Mesenchymal stem cell (in vitro differentiated cells and primary cell): ENCODE measurements around the gene GEMIN7.
A peak's percentile ranks its signal among the peaks of the same experiment; 100 is the strongest.

Source experiments
- DNase-seq: peaks from one replicate; pipeline ENCODE4 v3.0.0-alpha.2; 2013
- H2AFZ ChIP-seq: one replicate; pipeline ENCODE4 v1.6.1; 2013; ENCODE audit warnings: low read depth, mild to moderate bottlenecking, control low read depth, inconsistent platforms, low read length, moderate library complexity
- H2AK5ac ChIP-seq: 2 replicates; pipeline ENCODE4 v1.6.1; 2013; ENCODE audit warnings: low read length, moderate library complexity, mild to moderate bottlenecking, inconsistent platforms; ENCODE audit not compliant: severe bottlenecking
- H2BK120ac ChIP-seq: one replicate; pipeline ENCODE4 v1.6.1; 2013; ENCODE audit warnings: low read depth, mild to moderate bottlenecking, inconsistent platforms, low read length, moderate library complexity
- H2BK12ac ChIP-seq, 2 experiments: one replicate each; pipeline ENCODE4 v1.6.1; 2013; ENCODE audit warnings: inconsistent platforms in 2 of 2, low read length in 2 of 2, mild to moderate bottlenecking in 2 of 2, moderate library complexity in 2 of 2, control low read depth in 1 of 2
- H2BK15ac ChIP-seq: one replicate; pipeline ENCODE4 v1.6.1; 2013; ENCODE audit warnings: mild to moderate bottlenecking, low read depth, inconsistent platforms; ENCODE audit not compliant: poor library complexity, severe bottlenecking
- H2BK5ac ChIP-seq: 2 replicates; pipeline ENCODE4 v1.6.1; 2013; ENCODE audit warnings: low read depth, mild to moderate bottlenecking, low read length, control low read depth, inconsistent platforms; ENCODE audit not compliant: poor library complexity, severe bottlenecking
- H3K14ac ChIP-seq, 2 experiments: one replicate each; pipeline ENCODE4 v1.6.1; 2013; ENCODE audit warnings: inconsistent platforms in 2 of 2, low read length in 2 of 2, control low read depth in 1 of 2, mild to moderate bottlenecking in 1 of 2, moderate library complexity in 1 of 2
- H3K18ac ChIP-seq, 2 experiments: one replicate each; pipeline ENCODE4 v1.6.1; 2013; ENCODE audit warnings: inconsistent platforms in 2 of 2, low read length in 2 of 2, control low read depth in 1 of 2, low read depth in 1 of 2, mild to moderate bottlenecking in 1 of 2
- H3K23ac ChIP-seq, 2 experiments: one replicate each; pipeline ENCODE4 v1.6.1; 2013; ENCODE audit warnings: inconsistent platforms in 2 of 2, low read length in 2 of 2, mild to moderate bottlenecking in 2 of 2, moderate library complexity in 2 of 2, control low read depth in 1 of 2
- H3K27ac ChIP-seq: 2 replicates; pipeline ENCODE4 v1.5.1; 2013; ENCODE audit warnings: mild to moderate bottlenecking, moderate library complexity, low read length, control low read depth, inconsistent platforms; ENCODE audit not compliant: poor library complexity, severe bottlenecking
- H3K27me3 ChIP-seq, 2 experiments: 2 replicates each; pipeline versions ENCODE4 v1.6.1 to v1.7.0; 2013; ENCODE audit warnings: low read length in 2 of 2, mild to moderate bottlenecking in 2 of 2, moderate library complexity in 2 of 2, control low read depth in 1 of 2, inconsistent platforms in 1 of 2; ENCODE audit not compliant: control insufficient read depth in 1 of 2, insufficient read depth in 1 of 2
- H3K36me3 ChIP-seq, 2 experiments: 2 replicates each; pipeline versions ENCODE4 v1.6.1 to v1.7.0; 2013; ENCODE audit warnings: low read length in 2 of 2, control low read depth in 1 of 2, inconsistent platforms in 1 of 2, low read depth in 1 of 2, mild to moderate bottlenecking in 1 of 2; ENCODE audit not compliant: insufficient read depth in 2 of 2, control insufficient read depth in 1 of 2
- H3K4ac ChIP-seq, 2 experiments: one replicate each; pipeline ENCODE4 v1.6.1; 2013; ENCODE audit warnings: inconsistent platforms in 2 of 2, low read length in 2 of 2, mild to moderate bottlenecking in 2 of 2, moderate library complexity in 2 of 2, control low read depth in 1 of 2, low read depth in 1 of 2
- H3K4me1 ChIP-seq: 2 replicates; pipeline ENCODE4 v1.6.1; 2013; ENCODE audit warnings: low read depth, low read length, control low read depth; ENCODE audit not compliant: control insufficient read depth, insufficient read depth
- H3K4me2 ChIP-seq: 2 replicates; pipeline ENCODE4 v1.6.1; 2013; ENCODE audit warnings: low read length, mild to moderate bottlenecking, inconsistent platforms; ENCODE audit not compliant: poor library complexity, severe bottlenecking
- H3K4me3 ChIP-seq, 2 experiments: 2 replicates each; pipeline versions ENCODE4 v1.5.1 to v1.7.0; 2013; ENCODE audit warnings: low read length in 2 of 2, mild to moderate bottlenecking in 2 of 2, control low read depth in 1 of 2, low read depth in 1 of 2; ENCODE audit not compliant: insufficient read depth in 1 of 2
- H3K79me1 ChIP-seq: replicated peaks from 2 replicates; pipeline ENCODE4 v1.6.1; 2013; ENCODE audit warnings: mild to moderate bottlenecking, control low read depth, low read length, inconsistent platforms; ENCODE audit not compliant: poor library complexity, severe bottlenecking
- H3K9ac ChIP-seq: 2 replicates; pipeline ENCODE4 v1.7.0; 2013; ENCODE audit warnings: mild to moderate bottlenecking, low read length, moderate library complexity
- H3K9me3 ChIP-seq: 2 replicates; pipeline ENCODE4 v1.7.0; 2013; ENCODE audit warnings: mild to moderate bottlenecking, low read length; ENCODE audit not compliant: control insufficient read depth
- H4K8ac ChIP-seq: one replicate; pipeline ENCODE4 v1.6.1; 2013; ENCODE audit warnings: inconsistent platforms, mild to moderate bottlenecking, low read length, moderate library complexity
- H4K91ac ChIP-seq: one replicate; pipeline ENCODE4 v1.6.1; 2013; ENCODE audit warnings: mild to moderate bottlenecking, low read length, inconsistent platforms
- WGBS: methylation state at CpG from one replicate; pipeline ENCODE4 v1.1.7; 2013; ENCODE audit warnings: mixed read lengths; 5-methylcytosine and 5-hydroxymethylcytosine counted together

GEMIN7 gene

DNA sequence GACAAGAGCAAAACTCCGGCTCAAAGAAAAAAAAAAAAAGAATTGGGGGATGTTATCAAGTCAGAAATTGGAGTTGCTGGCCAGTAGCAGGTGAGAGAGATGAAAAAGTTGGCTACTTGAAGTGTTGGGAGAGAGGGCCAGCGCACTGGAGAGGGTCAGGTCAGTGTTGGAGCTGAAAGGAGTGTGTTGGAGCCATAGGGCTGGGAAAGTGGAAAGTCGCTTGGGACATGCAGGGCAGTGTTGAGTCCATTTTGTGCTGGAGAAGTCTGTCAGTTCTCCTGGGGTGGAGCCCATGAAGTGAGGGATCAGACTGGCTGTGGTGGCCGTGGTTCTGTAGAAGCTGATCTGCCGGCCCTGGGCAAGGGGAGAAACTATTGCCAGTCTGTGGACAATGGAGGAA lies 15.6 kb downstream of the GEMIN7 start:
- Histone ChIP-seq H4K91ac (no peak overlapping the region), H2AK5ac (no peak overlapping the region), H3K4me1 (peaks cover 47% of the 10 kb centered on the region), H3K9me3 (no peaks in the 10 kb centered on the region), H3K14ac (no peak overlapping the region), H3K79me1 (peaks cover 6% of the 10 kb centered on the region), H3K4me3 (peak overlapping the region in 1 of 2 experiments; percentile 98), H2BK12ac (peak overlapping the region in 1 of 2 experiments; percentile 71), H3K36me3 (peaks cover 15 to 20% of the 10 kb centered on the region in 2 experiments), H3K27me3 (no peaks in the 10 kb centered on the region), H3K4ac (no peak overlapping the region), H2AFZ (no peak overlapping the region), H3K23ac (no peak overlapping the region), H3K9ac (peak overlapping the region; percentile 99), H2BK120ac (no peak overlapping the region), H4K8ac (no peak overlapping the region), H2BK5ac (no peak overlapping the region), H2BK15ac (no peak overlapping the region), H3K18ac (no peak overlapping the region), H3K4me2 (peak overlapping the region; percentile 12), H3K27ac (no peak overlapping the region)
- WGBS: 96% methylated on average over 5 of the region's 5 CpGs
- no peak for DNase-seq

DNA sequence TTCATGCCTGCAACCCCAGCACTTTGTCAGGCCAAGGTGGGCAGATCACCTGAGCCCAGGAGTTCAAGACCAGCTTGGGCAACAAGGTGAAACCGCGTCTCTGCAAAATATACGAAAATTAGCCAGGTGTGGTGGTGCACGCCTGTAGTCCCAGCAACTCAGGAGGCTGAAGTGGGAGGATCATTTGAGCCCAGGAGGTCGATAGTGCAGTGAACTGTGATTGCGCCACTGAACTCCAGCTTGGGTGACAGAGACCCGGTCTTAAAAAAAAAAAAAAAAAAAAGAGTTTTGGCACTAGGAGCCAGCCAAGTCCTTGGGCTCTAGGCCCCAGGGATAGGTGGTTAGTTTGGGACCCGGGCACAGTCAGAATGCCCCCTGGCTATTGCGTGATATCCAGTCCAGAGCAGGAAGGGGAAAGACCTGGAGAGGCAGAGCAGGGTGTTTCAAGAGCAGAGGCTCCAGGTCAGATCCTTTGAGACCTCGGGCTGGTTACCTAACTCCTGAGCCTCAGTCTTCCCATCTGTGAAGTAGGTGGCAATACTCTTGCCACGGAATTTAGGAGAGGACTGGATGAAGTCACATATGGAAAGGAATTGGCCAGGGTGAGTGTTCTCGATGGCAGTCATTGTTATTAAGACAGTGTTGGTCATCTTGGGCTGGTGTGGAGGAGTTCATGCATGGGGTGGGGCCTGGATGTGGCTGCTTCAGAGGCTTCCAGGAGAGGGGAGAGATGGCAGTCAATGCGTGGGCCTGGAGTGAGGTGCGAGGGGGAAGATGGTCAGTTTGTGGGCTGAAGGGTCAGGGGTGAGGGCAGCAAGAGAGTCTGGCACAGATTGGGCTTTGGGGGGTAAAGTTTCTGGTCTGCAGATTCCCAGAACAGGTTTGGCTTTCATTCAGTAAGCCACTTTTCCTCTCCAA lies 16.7 kb downstream of the GEMIN7 start:
- Histone ChIP-seq H2AFZ (no peak overlapping the region), H3K23ac (no peak overlapping the region), H4K91ac (no peak overlapping the region), H3K79me1 (peaks cover 2% of the 10 kb centered on the region), H2AK5ac (peak overlapping the region; percentile 38), H2BK15ac (no peak overlapping the region), H3K27ac (no peak overlapping the region), H3K4me2 (no peak overlapping the region), H2BK5ac (no peak overlapping the region), H3K4me1 (peaks cover 55% of the 10 kb centered on the region), H3K4me3 (peak overlapping the region in 1 of 2 experiments; percentile 98), H2BK120ac (no peak overlapping the region), H4K8ac (no peak overlapping the region), H3K36me3 (peaks cover 4 to 9% of the 10 kb centered on the region in 2 experiments), H3K27me3 (no peaks in the 10 kb centered on the region), H3K14ac (peak overlapping the region in 1 of 2 experiments; percentile 64), H3K18ac (no peak overlapping the region), H3K9ac (peak overlapping the region; percentile 20), H2BK12ac (peak overlapping the region in 1 of 2 experiments; percentile 42), H3K9me3 (no peaks in the 10 kb centered on the region), H3K4ac (peak overlapping the region in 1 of 2 experiments; percentile 45)
- 92% methylated on average over 14 of the region's 14 CpGs for WGBS
- no peak for DNase-seq

DNA sequence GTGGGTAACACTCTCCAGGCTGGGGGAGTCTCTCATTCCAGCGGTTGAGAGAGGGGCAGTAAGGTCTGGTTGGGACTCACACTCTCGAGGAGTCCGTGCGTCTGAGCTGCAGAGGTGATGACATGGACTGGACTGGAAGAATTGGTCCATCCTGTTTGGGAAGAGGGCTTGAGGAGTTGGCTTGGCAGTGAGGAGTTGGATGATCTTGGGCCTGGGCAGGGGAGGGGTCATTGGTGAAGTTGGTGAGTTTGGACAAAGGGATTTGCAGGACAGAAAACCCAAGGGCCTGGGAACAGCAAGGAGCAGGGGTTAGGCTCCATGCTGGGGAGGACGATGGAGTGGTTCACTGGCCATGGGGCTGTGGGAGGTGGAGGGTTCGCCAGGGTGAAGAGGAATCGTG lies 17.6 kb downstream of the GEMIN7 start:
- Histone ChIP-seq H3K27ac (no peak overlapping the region), H3K4me2 (no peak overlapping the region), H3K9ac (peak overlapping the region; percentile 80), H3K36me3 (peaks cover 0 to 2% of the 10 kb centered on the region in 2 experiments), H3K4ac (peak overlapping the region in 1 of 2 experiments; percentile 85), H3K79me1 (peaks cover 4% of the 10 kb centered on the region), H2BK5ac (no peak overlapping the region), H4K91ac (peak overlapping the region; percentile 85), H3K4me3 (no peak overlapping the region), H3K9me3 (no peaks in the 10 kb centered on the region), H3K18ac (peak overlapping the region in 1 of 2 experiments; percentile 57), H3K23ac (peak overlapping the region in 1 of 2 experiments; percentile 87), H2BK12ac (peak overlapping the region; percentile 99), H3K27me3 (no peaks in the 10 kb centered on the region), H3K14ac (no peak overlapping the region), H3K4me1 (peaks cover 60% of the 10 kb centered on the region), H2BK15ac (peak overlapping the region; percentile 73), H2BK120ac (no peak overlapping the region), H2AFZ (no peak overlapping the region), H2AK5ac (no peak overlapping the region), H4K8ac (no peak overlapping the region)
- 91% methylated on average over 7 of the region's 7 CpGs for WGBS
- DNase-seq: no peak

DNA sequence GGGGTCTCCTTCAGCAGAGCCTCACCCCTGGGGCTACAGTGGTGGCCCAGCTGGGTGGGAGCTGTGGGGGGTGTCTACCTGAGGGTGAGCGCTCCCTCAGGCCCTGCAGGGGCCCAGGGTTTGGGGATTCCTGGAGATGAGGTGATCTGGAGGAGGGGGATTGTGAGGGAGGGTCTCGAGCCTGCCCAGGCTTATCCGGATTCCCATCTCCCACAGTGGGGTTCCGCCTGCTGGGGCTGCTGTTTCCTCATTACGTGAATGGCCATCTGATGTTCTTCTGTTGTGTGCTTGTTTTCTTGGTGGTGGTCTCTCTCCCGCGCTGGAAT lies 18.4 kb downstream of the GEMIN7 start:
- H3K9me3 ChIP-seq: no peaks in the 10 kb centered on the region
- H3K4me2 ChIP-seq: no peak overlapping the region
- peak overlapping the region; percentile 80 for H3K9ac ChIP-seq
- peaks cover 0 to 2% of the 10 kb centered on the region in 2 experiments for H3K36me3 ChIP-seq
- peak overlapping the region in 1 of 2 experiments; percentile 74 for H3K4me3 ChIP-seq
- H3K23ac ChIP-seq: peak overlapping the region in 1 of 2 experiments; percentile 46
- H2AK5ac ChIP-seq: peak overlapping the region; percentile 73
- peaks cover 62% of the 10 kb centered on the region for H3K4me1 ChIP-seq
- H2AFZ ChIP-seq: no peak overlapping the region
- WGBS: 77% methylated on average over 7 of the region's 7 CpGs
- no peak for DNase-seq
- no peak overlapping the region for H2BK5ac ChIP-seq
- H2BK15ac ChIP-seq: peak overlapping the region; percentile 73
- no peaks in the 10 kb centered on the region for H3K27me3 ChIP-seq
- H3K4ac ChIP-seq: peak overlapping the region; percentile 85 to 98
- H2BK12ac ChIP-seq: peak overlapping the region; percentile 99
- peak overlapping the region in 1 of 2 experiments; percentile 97 for H3K14ac ChIP-seq
- H2BK120ac ChIP-seq: peak overlapping the region; percentile 90
- H4K8ac ChIP-seq: peak overlapping the region; percentile 94
- peak overlapping the region; percentile 99 for H4K91ac ChIP-seq
- peak overlapping the region; percentile 77 for H3K27ac ChIP-seq
- H3K18ac ChIP-seq: peak overlapping the region; percentile 90 to 99
- H3K79me1 ChIP-seq: peaks cover 11% of the 10 kb centered on the region
